Measurements from ENCODE around the gene CNTNAP5. TPM values are rescaled to one million over a fixed set of nuclear protein-coding genes. Genes with fewer than 3 reads are reported as not detected.

The CNTNAP5 gene
- total RNA-seq, 1 experiment from 2014 or later: 0.48 TPM

DNA sequence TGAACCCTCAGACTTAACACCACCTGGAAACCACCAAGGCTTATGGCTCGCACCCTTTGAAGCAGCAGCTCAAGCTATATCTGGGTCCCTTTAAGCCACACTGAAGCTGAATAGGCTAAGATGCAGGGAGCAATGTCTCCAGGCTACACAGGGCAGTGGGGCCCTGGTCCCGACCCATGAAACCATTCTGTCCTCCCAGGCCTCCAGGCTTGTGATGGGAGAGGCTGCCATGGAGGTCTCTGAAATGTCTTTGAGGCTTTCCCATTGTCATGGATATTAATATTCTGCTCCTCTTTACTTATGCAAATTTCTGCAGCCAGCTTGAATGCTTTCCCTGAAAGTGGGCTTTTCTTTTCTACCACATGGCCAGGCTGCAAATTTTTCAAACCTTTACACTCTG is 608.7 kb downstream of the CNTNAP5 start:
- Histone ChIP-seq H3K4me1 (ENCODE audit: insufficient read depth, low read length) (no peaks in the 10 kb centered on the region), H4K5ac (ENCODE audit: insufficient read length, low read depth, low read length) (no peak overlapping the region), H2BK120ac (ENCODE audit: low read depth, low read length, poor library complexity, severe bottlenecking) (no peak overlapping the region), H2AFZ (ENCODE audit: low read length) (no peak overlapping the region), H4K20me1 (ENCODE audit: control insufficient read depth, insufficient read depth, insufficient read length) (no peaks in the 10 kb centered on the region), H3K9me3 (ENCODE audit: control insufficient read depth, low read depth, low read length) (peaks cover 11% of the 10 kb centered on the region), H3K4me2 (ENCODE audit: insufficient read depth, insufficient read length, low read length) (no peak overlapping the region), H3K79me1 (ENCODE audit: insufficient read depth, low read depth, low read length, poor library complexity, severe bottlenecking) (no peaks in the 10 kb centered on the region), H3T11ph (ENCODE audit: low read length) (no peak overlapping the region), H4K8ac (replicated peaks; ENCODE audit: insufficient read length, low read depth, low read length) (no peak overlapping the region), H3K14ac (ENCODE audit: insufficient read depth, low read length) (no peak overlapping the region), H3K27ac (ENCODE audit: insufficient read length, low read depth, low read length) (no peak overlapping the region), H3K27me3 (ENCODE audit: insufficient read depth, low read length) (no peaks in the 10 kb centered on the region), H2AK5ac (ENCODE audit: insufficient read length, low read length) (no peak overlapping the region), H3K23ac (ENCODE audit: insufficient read length, low read depth, low read length) (no peak overlapping the region), H3K79me2 (ENCODE audit: insufficient read depth, low read length) (no peaks in the 10 kb centered on the region), H2BK20ac (ENCODE audit: low read depth, low read length, poor library complexity, severe bottlenecking) (no peak overlapping the region), H2BK12ac (ENCODE audit: insufficient read length, low read depth, low read length) (no peak overlapping the region), H2BK5ac (ENCODE audit: insufficient read length, low read length) (no peak overlapping the region), H3K4ac (ENCODE audit: low read depth, low read length) (no peak overlapping the region), H3K56ac (ENCODE audit: insufficient read length, low read depth, low read length) (no peak overlapping the region), H2BK15ac (ENCODE audit: low read depth, low read length) (no peak overlapping the region), H4K91ac (ENCODE audit: insufficient read length, low read depth, low read length) (no peak overlapping the region), H3K18ac (ENCODE audit: insufficient read length, low read depth, low read length) (no peak overlapping the region), H3K23me2 (ENCODE audit: insufficient read length, low read depth, low read length, poor library complexity, severe bottlenecking) (no peaks in the 10 kb centered on the region), H3K9ac (ENCODE audit: extremely low read depth, insufficient read length, low read length) (no peak overlapping the region)
- Mint-ChIP-seq H3K4me1 (no peaks in the 10 kb centered on the region), H3K4me3 (no peak overlapping the region), H3K36me3 (ENCODE audit: insufficient read depth in 1 of 3, low read depth in 3 of 3) (peaks cover 16 to 45% (median 23%) of the 10 kb centered on the region in 3 experiments), H3K9me3 (peaks cover 39 to 43% of the 10 kb centered on the region in 2 experiments), H3K27ac (no peak overlapping the region), H3K27me3 (ENCODE audit: low read depth) (no peaks in the 10 kb centered on the region)
- no peak for DNase-seq
- WGBS (ENCODE audit: extremely low coverage, insufficient read length, low lambda C conversion rate): no CpG with 5 or more reads among the region's 2 CpGs
- TF ChIP-seq, protein P1, sequence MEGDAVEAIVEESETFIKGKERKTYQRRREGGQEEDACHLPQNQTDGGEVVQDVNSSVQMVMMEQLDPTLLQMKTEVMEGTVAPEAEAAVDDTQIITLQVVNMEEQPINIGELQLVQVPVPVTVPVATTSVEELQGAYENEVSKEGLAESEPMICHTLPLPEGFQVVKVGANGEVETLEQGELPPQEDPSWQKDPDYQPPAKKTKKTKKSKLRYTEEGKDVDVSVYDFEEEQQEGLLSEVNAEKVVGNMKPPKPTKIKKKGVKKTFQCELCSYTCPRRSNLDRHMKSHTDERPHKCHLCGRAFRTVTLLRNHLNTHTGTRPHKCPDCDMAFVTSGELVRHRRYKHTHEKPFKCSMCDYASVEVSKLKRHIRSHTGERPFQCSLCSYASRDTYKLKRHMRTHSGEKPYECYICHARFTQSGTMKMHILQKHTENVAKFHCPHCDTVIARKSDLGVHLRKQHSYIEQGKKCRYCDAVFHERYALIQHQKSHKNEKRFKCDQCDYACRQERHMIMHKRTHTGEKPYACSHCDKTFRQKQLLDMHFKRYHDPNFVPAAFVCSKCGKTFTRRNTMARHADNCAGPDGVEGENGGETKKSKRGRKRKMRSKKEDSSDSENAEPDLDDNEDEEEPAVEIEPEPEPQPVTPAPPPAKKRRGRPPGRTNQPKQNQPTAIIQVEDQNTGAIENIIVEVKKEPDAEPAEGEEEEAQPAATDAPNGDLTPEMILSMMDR (conservative IDR thresholded peaks at IDR 0.05): no peak
